HG02970 (cell line): Measurements from ENCODE around the gene ZNF76.
"Not testable (repeated sequence)": the region's sequence is repeated elsewhere in the genome, so short reads cannot be mapped to it uniquely, and the experiment has no call there.

Experiments
- ATAC-seq: cut with Tn5 transposase; IDR thresholded peaks from one replicate; pipeline ENCODE4 v1.9.1; 2021; ENCODE audit warnings: mild to moderate bottlenecking, moderate library complexity, moderate number of reproducible peaks; ENCODE audit not compliant: unreplicated experiment, low FRiP score

ZNF76 gene

DNA sequence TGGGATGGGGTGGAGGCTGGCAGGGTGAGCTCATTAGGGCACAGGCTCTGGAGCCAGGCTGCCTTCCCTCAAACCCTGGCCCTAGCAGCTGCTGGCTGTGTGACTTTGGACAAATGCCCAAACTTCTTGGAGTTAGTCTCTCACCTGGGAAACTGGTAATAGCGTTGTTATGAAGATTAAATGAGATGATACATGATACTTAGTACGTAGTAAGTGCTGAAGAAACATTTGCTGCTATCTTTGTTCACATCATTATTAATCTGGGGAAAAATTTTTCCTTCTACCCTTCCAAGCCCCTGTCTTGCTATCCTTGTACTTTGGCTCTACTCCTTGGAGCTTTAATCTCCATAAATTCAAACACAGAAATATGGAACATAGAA, 60.5 kb downstream of the ZNF76 start:
- no peak for ATAC-seq

- ATAC-seq = no peak
Observed at GRCh38 chr6:35321091-35321490, 61.6 kb downstream of the ZNF76 start.

GRCh38 chr6:35327349-35328027, 68.0 kb downstream of the ZNF76 start:
- ATAC-seq = no peak

DNA sequence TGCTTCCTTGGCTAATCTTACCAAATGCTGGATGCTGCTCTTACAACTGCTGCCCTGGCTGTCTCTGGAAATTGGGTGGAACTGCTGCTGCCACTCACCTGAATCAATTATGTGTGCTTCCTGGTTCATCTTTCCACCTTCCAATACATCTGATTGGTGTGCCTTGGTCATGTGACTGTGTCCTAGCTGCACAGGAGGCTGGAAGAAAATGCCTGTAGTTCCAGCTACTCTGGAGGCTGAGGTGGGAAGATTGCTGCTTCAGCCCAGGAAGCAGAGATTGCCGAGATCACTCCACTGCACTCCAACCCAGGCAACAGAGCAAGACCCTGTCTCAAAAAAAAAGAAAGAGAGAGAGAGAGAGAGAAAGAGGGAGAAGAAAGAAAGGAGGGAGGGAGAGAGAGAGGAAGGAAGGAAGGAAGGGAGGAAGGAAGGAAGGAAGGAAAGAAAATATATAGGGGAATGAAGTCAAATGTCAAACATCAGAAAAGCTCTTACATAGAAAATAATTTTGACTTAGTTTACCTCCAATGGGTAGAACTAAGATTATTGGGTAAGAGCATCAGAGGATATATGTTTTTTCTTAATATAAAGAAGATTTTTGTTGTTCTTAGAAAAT, 68.7 kb downstream of the ZNF76 start:
- ATAC-seq = no peak

- not testable (repeated sequence) for ATAC-seq
Observed at GRCh38 chr6:35328965-35329364, 69.4 kb downstream of the ZNF76 start.

DNA sequence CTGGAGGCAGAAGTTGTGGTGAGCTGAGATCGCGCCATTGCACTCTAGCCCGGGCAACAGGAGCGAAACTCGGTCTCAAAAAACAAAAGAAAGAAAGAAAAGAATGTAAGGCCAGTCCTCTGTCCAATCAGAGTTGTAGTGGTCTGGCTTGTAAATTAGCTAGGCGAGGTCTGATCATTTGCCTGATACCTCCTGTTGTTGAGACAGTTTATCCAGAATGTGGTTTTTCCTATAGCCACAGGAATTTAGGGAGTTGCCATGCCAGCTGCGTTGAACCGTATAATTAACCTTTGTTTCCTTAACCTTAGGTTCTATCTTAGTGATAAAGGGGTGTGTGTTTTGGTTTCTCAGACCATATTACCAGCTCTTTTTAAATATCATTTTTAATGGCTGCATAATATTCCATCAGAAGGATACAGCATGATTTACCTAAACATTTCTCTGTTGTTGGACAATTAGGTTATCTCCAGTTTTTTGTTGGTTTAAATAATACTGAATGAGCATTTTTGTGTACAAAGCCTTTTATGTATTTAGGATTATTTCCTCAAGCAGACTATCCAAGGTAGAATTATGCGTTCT, 71.1 kb downstream of the ZNF76 start:
- no peak for ATAC-seq

DNA sequence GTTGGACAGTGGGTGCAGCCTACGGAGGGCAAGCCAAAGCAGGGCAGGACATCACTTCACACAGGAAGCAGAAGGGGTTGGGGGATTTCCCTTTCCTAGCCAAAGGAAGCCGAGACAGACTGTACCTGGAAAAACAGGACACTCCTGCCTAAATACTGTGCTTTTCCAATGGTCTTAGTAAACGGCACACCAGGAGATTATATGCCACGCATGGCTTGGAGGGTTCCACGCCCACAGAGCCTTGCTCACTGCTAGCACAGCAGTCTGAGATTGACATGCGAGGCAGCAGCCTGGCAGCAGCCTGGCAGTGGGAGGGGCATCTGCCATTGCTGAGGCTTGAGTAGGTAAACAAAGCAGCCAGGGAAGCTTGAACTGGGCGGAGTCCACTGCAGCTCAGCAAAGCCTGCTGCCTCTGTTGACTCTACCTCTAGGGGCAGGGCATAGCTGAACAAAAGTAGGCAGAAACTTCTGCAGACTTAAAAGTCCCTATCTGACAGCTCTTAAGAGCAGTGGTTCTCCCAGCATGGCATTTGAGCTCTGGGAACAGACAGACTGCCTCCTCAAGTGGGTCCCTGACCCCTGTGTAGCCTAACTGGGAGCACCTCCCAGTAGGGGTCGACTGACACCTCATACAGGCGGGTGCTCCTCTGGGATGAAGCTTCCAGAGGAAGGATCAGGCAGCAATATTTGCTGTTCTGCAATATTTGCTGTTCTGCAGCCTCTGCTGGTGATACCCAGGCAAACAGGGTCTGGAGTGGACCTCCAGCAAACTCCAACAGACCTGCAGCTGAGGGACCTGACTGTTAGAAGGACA, 72.7 kb downstream of the ZNF76 start:
- ATAC-seq = not testable (repeated sequence)

GRCh38 chr6:35341557-35341956, 82.0 kb downstream of the ZNF76 start:
- no peak for ATAC-seq

DNA sequence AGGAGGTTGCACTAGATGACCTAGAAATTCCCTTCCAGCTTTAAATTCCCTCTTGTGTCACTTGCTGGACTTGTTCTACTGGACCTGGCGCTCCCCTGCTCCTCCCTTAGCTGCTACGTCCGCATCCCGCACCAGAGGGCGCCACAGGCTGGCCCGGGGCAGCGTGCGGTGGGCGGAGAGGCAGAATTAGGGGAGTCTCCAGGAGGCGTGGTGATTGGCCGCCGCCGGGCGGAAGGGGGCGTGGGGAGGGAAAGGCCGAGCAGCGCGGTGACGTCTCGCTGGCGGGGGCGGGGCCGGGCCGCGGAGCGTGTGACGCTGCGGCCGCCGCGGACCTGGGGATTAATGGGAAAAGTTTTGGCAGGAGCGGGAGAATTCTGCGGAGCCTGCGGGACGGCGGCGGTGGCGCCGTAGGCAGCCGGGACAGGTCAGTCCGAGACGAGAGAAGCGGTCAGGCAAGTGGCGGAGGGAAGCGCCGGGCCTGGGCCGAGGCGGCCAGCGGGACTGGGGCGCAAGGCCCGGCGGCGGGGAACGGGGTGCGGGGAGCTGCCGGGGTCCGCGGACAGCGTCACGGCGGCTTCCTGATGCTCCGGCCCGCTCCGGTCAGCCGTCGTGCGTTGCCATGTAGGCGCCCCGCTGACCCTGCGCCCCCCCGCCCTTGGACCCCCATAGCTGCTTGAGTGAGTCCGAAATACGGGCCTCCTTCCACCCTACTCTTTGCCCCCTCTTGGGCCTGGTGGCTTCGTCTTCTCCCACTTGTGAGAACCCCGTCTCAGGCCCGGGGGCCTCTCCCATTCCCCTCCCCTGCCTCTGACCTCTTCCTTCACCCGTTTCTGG, 82.9 kb downstream of the ZNF76 start, which contains the start of gene PPARD:
TSS of gene PPARD (plus strand) at position 301 of the 834 bp plus-strand sequence. CDS start 68,530 bp downstream, outside the sequence.
- peak; percentile 97 for ATAC-seq

GRCh38 chr6:35343092-35343834, 83.7 kb downstream of the ZNF76 start:
- ATAC-seq = no peak

DNA sequence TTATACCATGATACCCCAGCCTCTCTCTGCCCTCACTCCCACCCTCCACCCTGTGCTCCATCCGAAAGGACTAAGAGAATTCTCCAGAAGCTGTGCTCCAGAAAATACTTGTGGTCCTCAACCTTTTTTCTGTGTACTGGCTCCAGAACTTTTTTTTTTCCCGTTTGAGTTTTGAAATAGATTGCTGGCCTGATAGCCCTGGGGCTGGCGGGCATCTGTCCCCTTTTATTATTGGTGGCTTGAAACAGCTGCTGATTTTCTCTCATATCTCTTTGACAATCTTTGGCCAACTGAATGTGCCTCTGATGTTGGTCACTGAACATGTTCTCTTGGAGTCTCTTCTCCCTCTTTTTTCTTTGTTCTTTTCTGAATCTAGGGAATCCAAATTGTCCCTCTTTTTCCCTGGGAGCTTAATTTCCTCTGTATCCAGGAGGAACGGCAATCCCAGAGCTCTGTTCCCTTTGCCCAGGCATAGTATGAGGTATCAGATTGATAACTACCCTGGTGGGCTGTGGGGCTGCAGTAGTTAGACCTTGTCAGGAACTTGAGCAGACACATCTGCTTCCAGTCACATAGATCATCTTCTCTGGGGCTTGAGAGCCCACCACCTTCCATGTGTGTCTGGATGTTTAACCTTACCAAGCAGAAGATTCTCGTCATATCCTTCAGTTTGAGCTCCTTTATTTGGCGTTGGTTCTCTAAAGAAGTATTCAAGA, 84.5 kb downstream of the ZNF76 start:
- ATAC-seq = no peak
